Uterus (tissue), 4 donors: ENCODE data around the gene IER2. TPM values are rescaled to one million over a fixed set of nuclear protein-coding genes. Genes with fewer than 3 reads are reported as not detected.
A peak's percentile ranks its signal among the peaks of the same experiment; 100 is the strongest.

Experiments
- DNase-seq, 2 donors: peaks; one replicate each; pipeline ENCODE4 v3.0.0-alpha.2; 2019 to 2020
- H3K27ac ChIP-seq, 2 donors: fragments of 200-600 bp; sonication (generic); 1 replicate in 1 of 2; 2 replicates in 1 of 2; pipeline ENCODE4 v1.5.1; 2016 to 2018
- H3K27me3 ChIP-seq, 2 donors: fragments of 200-600 bp; sonication (generic); one replicate each; pipeline ENCODE4 v1.5.1; 2018 to 2019; ENCODE audit warnings: control low read depth in 1 of 2
- H3K36me3 ChIP-seq, 2 donors: fragments of 200-600 bp; sonication (generic); one replicate each; pipeline ENCODE4 v1.5.1; 2019; ENCODE audit warnings: control low read depth in 1 of 2
- H3K4me1 ChIP-seq, 2 donors: fragments of 200-600 bp; sonication (generic); one replicate each; pipeline ENCODE4 v1.5.1; 2018 to 2019; ENCODE audit warnings: control low read depth in 1 of 2
- H3K4me3 ChIP-seq, 2 donors: fragments of 200-600 bp; sonication (generic); 1 replicate in 1 of 2; 2 replicates in 1 of 2; pipeline ENCODE4 v1.5.1; 2018 to 2019; ENCODE audit warnings: mild to moderate bottlenecking in 1 of 2
- H3K9me3 ChIP-seq, 2 donors: fragments of 200-600 bp; sonication (generic); one replicate each; pipeline ENCODE4 v1.5.1; 2019; ENCODE audit warnings: control low read depth in 1 of 2
- CTCF ChIP-seq, 4 experiments: fragments of 200-600 bp in 2 of 4; fragments of 450-650 bp in 2 of 4; sonication (generic) in 2 of 4; IDR thresholded peaks; one replicate each; pipeline ENCODE4 v1.5.1; 2016 to 2019; ENCODE audit warnings: antibody characterized with exemption in 4 of 4, mild to moderate bottlenecking in 2 of 4, moderate library complexity in 1 of 4
- POLR2A ChIP-seq, 2 donors: fragments of 450-650 bp; IDR thresholded peaks; one replicate each; pipeline ENCODE4 v1.6.1; 2016; ENCODE audit warnings: antibody characterized with exemption in 2 of 2, mild to moderate bottlenecking in 1 of 2, moderate library complexity in 1 of 2
- intact Hi-C: fragments of 100-400 bp; cut with DNase I; formaldehyde crosslinking; loops from one replicate; pipeline ENCODE4 v1.15.1; 2023; ENCODE audit warnings: low total_unique reads
- total RNA-seq, 4 donors: library from RNA; depleted of rRNA in 3 of 4; stranded (reverse); fragments of >200 nt in 3 of 4; gene quantifications; one replicate each; pipeline versions ENCODE4 v1.1.0 to v1.2.4, GENCODE V29; 2014 to 2023
- donor health status: DM: yes; HTN: yes; CAD: no.

IER2 gene
- total RNA-seq = 100 to 1,000 TPM in 1 of 4 donors, 10 to 100 TPM in 3; 15.1 to 108 (median 66.7) TPM

- Histone ChIP-seq H3K4me1 (peaks cover 0 to 6% of the 10 kb centered on the region in 2 donors), H3K4me3 (peak within 1 kb of the TSS; percentile 73 to 84), H3K27me3 (no peaks in the 10 kb centered on the region), H3K9me3 (no peaks in the 10 kb centered on the region), H3K27ac (peak within 1 kb of the TSS; percentile 94 to 98), H3K36me3 (no peaks in the 10 kb centered on the region)
- DNase-seq = peak; percentile 96
- TF ChIP-seq POLR2A (IDR thresholded peaks at IDR 0.05) = peak; percentile 72 to 91
- TF ChIP-seq CTCF (IDR thresholded peaks at IDR 0.05) = peak; percentile 67 to 85 (median 82)
- intact Hi-C loops = no loop called here
Measured at GRCh38 chr19:13150187-13150930, at the start of gene IER2, which contains the start of gene STX10. Gene IER2, plus strand, starts transcription at chr19:13150411. Its CDS starts 2,776 bp downstream, at chr19:13153187. Gene STX10, minus strand, starts transcription at chr19:13150375. Its CDS starts 202 bp downstream, at chr19:13150173.

- Histone ChIP-seq H3K4me1 (peaks cover 0 to 20% of the 10 kb centered on the region in 2 donors), H3K36me3 (no peaks in the 10 kb centered on the region), H3K4me3 (no peak overlapping the region), H3K27ac (peak overlapping the region; percentile 80 to 87), H3K9me3 (no peaks in the 10 kb centered on the region), H3K27me3 (no peaks in the 10 kb centered on the region)
- TF ChIP-seq POLR2A (IDR thresholded peaks at IDR 0.05) (no peak), CTCF (IDR thresholded peaks at IDR 0.05) (peak in 1 of 4 experiments; percentile 14)
- DNase-seq = peak in 1 of 2 donors; percentile 43
- intact Hi-C loops = no loop called here
Measured at GRCh38 chr19:13100841-13101589, 49.2 kb upstream of the IER2 start.

- TF ChIP-seq CTCF (IDR thresholded peaks at IDR 0.05) (no peak), POLR2A (IDR thresholded peaks at IDR 0.05) (no peak)
Measured at GRCh38 chr19:13101590-13102415, 48.4 kb upstream of the IER2 start.

GRCh38 chr19:13102416-13102665 is 47.9 kb upstream of the IER2 start:
- Histone ChIP-seq H3K36me3 (no peaks in the 10 kb centered on the region), H3K4me3 (peak overlapping the region; percentile 30 to 37), H3K27me3 (no peaks in the 10 kb centered on the region), H3K9me3 (no peaks in the 10 kb centered on the region), H3K4me1 (peaks cover 0 to 14% of the 10 kb centered on the region in 2 donors), H3K27ac (peak overlapping the region; percentile 80 to 87)
- DNase-seq = no peak
- no peak for TF ChIP-seq POLR2A (IDR thresholded peaks at IDR 0.05)
- TF ChIP-seq CTCF (IDR thresholded peaks at IDR 0.05) = no peak
- intact Hi-C loops = no loop called here

More at GRCh38 chr19:13101590-13102415, 48.4 kb upstream of the IER2 start:
- Histone ChIP-seq H3K4me3 (peak overlapping the region; percentile 30 to 37), H3K36me3 (no peaks in the 10 kb centered on the region), H3K9me3 (no peaks in the 10 kb centered on the region), H3K4me1 (peaks cover 0 to 14% of the 10 kb centered on the region in 2 donors), H3K27me3 (no peaks in the 10 kb centered on the region), H3K27ac (peak overlapping the region; percentile 80 to 87)
- intact Hi-C loops = no loop called here
- peak in 1 of 2 donors; percentile 24 for DNase-seq
